Testis (tissue), 2 donors: ENCODE data around the gene OXCT1.

Source experiments
- POLR2A ChIP-seq: fragments of 450-650 bp; IDR thresholded peaks from one replicate; pipeline ENCODE4 v1.6.1; 2017; ENCODE audit warnings: antibody characterized with exemption, mild to moderate bottlenecking, moderate library complexity
- TF ChIP-seq, protein P1 (sequence below), 3 experiments: fragments of 450-650 bp in 2 of 3; fragments of 200-600 bp in 1 of 3; sonication (generic) in 1 of 3; IDR thresholded peaks; one replicate each; pipeline ENCODE4 v1.5.1; 2016 to 2019; ENCODE audit warnings: antibody characterized with exemption in 3 of 3, mild to moderate bottlenecking in 2 of 3, moderate library complexity in 1 of 3

DNA sequence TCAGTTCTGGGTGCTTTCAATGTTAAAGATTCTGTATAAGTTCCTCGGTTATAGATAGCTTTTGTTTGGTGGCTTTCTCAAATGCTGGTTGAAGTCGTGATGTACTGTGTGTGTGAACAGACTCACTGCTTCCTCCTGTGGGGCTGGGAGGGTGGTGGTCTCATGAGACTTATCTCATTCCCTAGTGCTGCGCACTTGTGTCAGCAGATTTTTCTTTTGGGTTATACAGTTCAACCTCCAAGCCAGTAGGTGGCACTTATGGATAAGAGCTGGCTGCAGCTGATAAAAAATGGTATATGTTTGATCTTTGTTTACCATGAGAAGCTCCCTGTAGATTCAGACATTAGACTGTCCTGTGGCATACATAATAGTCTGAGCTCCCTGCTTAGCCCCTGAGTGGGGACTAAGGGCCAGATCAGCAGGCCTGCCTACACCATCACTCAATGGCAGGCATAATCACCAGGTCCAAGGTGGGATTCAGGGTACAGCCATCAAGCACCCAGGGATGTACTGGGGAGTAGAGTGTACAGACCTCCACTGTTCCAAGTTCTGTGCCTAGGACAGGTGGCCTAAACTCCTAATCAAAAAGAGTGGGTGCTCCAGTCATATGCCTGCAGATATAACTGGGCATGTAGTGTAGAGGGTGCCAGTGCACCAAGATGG is 174.2 kb downstream of the OXCT1 start:
- no peak for TF ChIP-seq POLR2A
- TF ChIP-seq, protein P1, sequence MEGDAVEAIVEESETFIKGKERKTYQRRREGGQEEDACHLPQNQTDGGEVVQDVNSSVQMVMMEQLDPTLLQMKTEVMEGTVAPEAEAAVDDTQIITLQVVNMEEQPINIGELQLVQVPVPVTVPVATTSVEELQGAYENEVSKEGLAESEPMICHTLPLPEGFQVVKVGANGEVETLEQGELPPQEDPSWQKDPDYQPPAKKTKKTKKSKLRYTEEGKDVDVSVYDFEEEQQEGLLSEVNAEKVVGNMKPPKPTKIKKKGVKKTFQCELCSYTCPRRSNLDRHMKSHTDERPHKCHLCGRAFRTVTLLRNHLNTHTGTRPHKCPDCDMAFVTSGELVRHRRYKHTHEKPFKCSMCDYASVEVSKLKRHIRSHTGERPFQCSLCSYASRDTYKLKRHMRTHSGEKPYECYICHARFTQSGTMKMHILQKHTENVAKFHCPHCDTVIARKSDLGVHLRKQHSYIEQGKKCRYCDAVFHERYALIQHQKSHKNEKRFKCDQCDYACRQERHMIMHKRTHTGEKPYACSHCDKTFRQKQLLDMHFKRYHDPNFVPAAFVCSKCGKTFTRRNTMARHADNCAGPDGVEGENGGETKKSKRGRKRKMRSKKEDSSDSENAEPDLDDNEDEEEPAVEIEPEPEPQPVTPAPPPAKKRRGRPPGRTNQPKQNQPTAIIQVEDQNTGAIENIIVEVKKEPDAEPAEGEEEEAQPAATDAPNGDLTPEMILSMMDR (IDR thresholded peaks at IDR 0.05), result no peak
